Kidney epithelial cell (primary cell): ENCODE results near the gene LMX1A. TPM values are rescaled to one million over a fixed set of nuclear protein-coding genes. Genes with fewer than 3 reads are reported as not detected.

Experiments used
- DNase-seq: peaks from one replicate; pipeline ENCODE4 v3.0.0-alpha.2; 2010; ENCODE audit warnings: low read depth
- H3K27me3 ChIP-seq: 2 replicates; pipeline ENCODE4 v1.6.0; 2011; ENCODE audit warnings: low read length; ENCODE audit not compliant: control insufficient read depth, insufficient read depth
- H3K36me3 ChIP-seq: 2 replicates; pipeline ENCODE4 v1.5.1; 2011; ENCODE audit warnings: low read length; ENCODE audit not compliant: control insufficient read depth, insufficient read depth
- H3K4me3 ChIP-seq: 2 replicates; pipeline ENCODE4 v1.5.1; 2011; ENCODE audit warnings: low read depth, mild to moderate bottlenecking, control low read depth, low read length
- total RNA-seq: library from RNA; depleted of rRNA; stranded (reverse); fragments of >200 nt; gene quantifications from 2 replicates; pipeline ENCODE4 v1.2.3, GENCODE V29; 2015
- TF ChIP-seq, protein P1 (sequence below): IDR thresholded peaks from 2 replicates; pipeline ENCODE4 v1.5.1; 2011; ENCODE audit warnings: mild to moderate bottlenecking, moderate library complexity, low read length, control low read depth, inconsistent platforms; ENCODE audit not compliant: insufficient read depth, poor library complexity, severe bottlenecking

Gene LMX1A
- total RNA-seq, 1 donor from 2014 or later: not detected

DNA sequence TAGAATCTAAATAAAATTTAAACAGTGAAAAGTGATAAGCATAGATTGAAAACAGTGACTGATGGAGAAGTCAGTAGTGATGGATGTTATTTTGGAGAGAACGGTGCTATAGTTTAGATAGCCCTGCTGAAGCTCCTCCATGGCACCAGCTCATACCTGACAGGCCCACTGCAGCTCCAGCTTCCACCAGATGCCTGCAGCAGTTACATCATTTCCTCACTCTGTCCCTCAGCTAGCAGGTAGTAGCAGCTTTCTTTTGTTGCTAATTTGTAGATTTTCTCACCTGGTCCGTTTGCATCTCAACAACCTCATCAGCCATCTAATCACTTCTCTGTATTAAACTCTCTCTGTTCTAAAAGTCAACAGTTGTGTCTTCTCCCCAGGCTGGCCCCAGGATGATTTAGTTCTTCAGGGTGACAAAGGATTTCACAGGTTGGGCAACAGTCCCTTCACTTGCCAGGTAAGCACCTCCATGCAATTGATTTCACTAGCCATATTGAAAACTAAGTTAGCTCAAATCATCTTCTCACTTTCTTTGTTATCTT lies 128.3 kb downstream of the LMX1A start:
- Histone ChIP-seq H3K36me3 (no peaks in the 10 kb centered on the region), H3K4me3 (no peak overlapping the region), H3K27me3 (no peaks in the 10 kb centered on the region)
- DNase-seq: no peak
- TF ChIP-seq, protein P1, sequence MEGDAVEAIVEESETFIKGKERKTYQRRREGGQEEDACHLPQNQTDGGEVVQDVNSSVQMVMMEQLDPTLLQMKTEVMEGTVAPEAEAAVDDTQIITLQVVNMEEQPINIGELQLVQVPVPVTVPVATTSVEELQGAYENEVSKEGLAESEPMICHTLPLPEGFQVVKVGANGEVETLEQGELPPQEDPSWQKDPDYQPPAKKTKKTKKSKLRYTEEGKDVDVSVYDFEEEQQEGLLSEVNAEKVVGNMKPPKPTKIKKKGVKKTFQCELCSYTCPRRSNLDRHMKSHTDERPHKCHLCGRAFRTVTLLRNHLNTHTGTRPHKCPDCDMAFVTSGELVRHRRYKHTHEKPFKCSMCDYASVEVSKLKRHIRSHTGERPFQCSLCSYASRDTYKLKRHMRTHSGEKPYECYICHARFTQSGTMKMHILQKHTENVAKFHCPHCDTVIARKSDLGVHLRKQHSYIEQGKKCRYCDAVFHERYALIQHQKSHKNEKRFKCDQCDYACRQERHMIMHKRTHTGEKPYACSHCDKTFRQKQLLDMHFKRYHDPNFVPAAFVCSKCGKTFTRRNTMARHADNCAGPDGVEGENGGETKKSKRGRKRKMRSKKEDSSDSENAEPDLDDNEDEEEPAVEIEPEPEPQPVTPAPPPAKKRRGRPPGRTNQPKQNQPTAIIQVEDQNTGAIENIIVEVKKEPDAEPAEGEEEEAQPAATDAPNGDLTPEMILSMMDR: no peak

DNA sequence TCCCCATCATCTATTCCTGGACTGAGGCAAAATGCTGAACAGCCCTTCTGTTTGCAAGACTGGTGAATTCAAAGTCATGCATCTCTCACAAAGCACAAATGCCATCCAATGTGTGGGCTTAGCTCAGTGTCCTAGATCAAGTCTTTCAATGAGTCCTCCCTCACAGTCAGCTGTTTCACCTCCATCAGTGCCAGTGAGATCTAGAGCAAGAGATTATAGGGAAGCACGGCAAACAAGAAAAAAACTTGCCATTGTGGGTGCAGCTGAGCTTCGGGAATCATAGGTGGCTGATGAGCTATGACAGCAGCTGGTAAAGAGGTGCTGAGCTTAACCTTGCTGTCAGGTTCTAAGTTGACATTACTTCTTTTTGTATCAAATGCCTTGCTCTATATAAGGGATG lies 130.2 kb downstream of the LMX1A start:
- Histone ChIP-seq H3K4me3 (no peak overlapping the region), H3K27me3 (no peaks in the 10 kb centered on the region), H3K36me3 (no peaks in the 10 kb centered on the region)
- TF ChIP-seq, protein P1: no peak
- DNase-seq: no peak

DNA sequence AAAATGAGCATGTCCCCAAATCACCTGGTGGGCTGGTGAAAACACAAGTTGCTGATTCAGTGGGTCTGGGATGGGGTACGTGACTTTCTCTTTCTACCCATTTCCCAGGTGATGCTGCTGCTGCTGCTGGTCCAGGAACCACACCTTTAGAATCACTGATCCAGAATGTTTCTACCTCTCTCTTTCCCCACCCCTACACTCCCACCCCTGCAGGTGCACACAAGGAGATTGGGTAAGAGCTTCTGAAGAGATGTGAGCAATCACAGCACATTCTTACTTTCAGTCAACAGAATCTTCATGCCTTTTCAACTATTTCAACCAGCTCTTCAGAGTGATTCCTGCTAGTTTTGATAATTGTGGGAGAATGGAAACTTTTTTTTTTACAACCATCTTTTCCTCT lies 130.9 kb downstream of the LMX1A start:
- Histone ChIP-seq H3K27me3 (no peaks in the 10 kb centered on the region), H3K36me3 (no peaks in the 10 kb centered on the region), H3K4me3 (no peak overlapping the region)
- TF ChIP-seq, protein P1: no peak
- no peak for DNase-seq

DNA sequence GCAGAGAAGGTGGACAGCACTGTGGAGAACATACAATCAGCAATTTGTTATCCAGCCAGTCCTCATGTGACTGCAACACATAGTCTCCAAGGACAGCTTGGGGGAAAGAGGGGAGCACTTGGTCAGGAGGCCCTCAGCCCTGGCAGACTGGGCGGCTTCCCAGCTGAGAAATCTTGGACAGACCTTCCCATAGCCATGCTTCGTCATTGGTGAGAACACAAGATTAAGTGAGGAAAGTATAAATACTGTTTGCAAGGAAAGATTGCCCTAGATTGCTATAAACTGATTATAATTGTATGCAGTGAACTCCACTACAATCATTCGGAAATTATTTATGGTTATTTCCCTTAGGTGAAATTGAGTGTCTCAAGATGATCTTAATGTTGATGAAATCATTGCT lies 131.5 kb downstream of the LMX1A start:
- Histone ChIP-seq H3K27me3 (no peaks in the 10 kb centered on the region), H3K36me3 (no peaks in the 10 kb centered on the region), H3K4me3 (no peak overlapping the region)
- TF ChIP-seq, protein P1: no peak
- no peak for DNase-seq

DNA sequence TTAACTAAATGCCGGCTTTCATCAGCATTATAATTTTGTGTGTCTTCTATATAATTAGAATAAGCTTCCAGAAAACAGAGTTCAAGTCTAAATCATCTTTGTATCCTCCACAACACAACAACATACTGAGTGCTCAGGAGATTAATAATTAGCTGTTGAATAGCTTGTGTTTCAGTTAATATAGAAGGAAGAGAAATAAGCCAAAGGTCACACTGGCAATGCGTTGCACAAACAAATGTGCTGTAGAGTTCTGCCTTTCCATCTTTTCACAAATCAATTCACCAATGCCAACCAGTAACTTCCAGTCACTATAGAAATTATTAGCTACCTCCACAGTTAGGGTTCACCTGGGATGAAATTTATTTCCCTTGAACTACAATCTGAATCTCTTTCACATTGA lies 132.0 kb downstream of the LMX1A start:
- TF ChIP-seq, protein P1: no peak
- no peaks in the 10 kb centered on the region for H3K36me3 ChIP-seq

DNA sequence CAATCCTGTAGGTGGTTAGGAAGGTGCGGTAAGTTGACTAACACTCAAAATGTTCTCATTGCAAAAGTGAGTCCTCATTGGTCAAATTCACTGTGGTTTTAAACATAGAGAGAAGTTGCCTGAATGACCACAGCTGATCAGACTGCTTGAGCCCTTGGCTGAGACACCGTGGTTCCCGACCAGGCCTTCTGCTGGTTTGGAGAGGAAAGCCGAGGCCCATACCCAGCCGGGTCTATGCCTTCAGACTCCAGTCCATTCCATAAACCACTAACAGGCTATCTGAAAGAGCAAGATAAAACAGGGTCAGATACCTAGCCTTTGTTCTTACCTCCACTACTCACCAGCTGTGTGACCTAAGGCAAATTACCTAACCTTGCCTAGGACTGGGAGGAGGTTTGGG lies 133.9 kb downstream of the LMX1A start:
- H3K36me3 ChIP-seq: no peaks in the 10 kb centered on the region
- no peak overlapping the region for H3K4me3 ChIP-seq
- no peak for DNase-seq
- H3K27me3 ChIP-seq: no peaks in the 10 kb centered on the region
- TF ChIP-seq, protein P1: no peak

More for the DNA sequence above, 132.0 kb downstream of the LMX1A start:
- no peak for DNase-seq
- Histone ChIP-seq H3K4me3 (no peak overlapping the region), H3K27me3 (no peaks in the 10 kb centered on the region)
